B cell (primary cell): Measurements from ENCODE around the gene FLNB. TPM values are rescaled to one million over a fixed set of nuclear protein-coding genes. Genes with fewer than 3 reads are reported as not detected.
A peak's percentile ranks its signal among the peaks of the same experiment; 100 is the strongest.

Source experiments
- ATAC-seq: fragments of 200-7000 bp; cut with Tn5 transposase; one replicate; pipeline ENCODE4 v1.10.0; 2021; ENCODE audit warnings: low read depth, mild to moderate bottlenecking, moderate number of reproducible peaks, moderate library complexity
- CTCF ChIA-PET: fragments of 350-600 bp; sonication (Branson Sonifier 250); formaldehyde crosslinking; loops from one replicate; lab custom pipeline; 2021; ENCODE audit warnings: antibody characterized with exemption, inconsistent platforms; lab: Charles Lee
- POLR2A ChIA-PET: fragments of 350-600 bp; sonication (Branson Sonifier 250); formaldehyde crosslinking; loops from one replicate; lab custom pipeline; 2021; ENCODE audit warnings: antibody characterized with exemption; lab: Charles Lee
- DNase-seq: peaks from one replicate; pipeline ENCODE4 v3.0.0; 2013
- H2AFZ ChIP-seq: 2 replicates; pipeline ENCODE4 v1.6.1; 2012; ENCODE audit warnings: mild to moderate bottlenecking, low read depth, low read length; ENCODE audit not compliant: insufficient read depth, poor library complexity, severe bottlenecking
- H3K27ac ChIP-seq, 2 donors: 1 replicate in 1 of 2; 2 replicates in 1 of 2; pipeline ENCODE4 v1.5.1; 2012 to 2013; ENCODE audit warnings: low read length in 2 of 2, mild to moderate bottlenecking in 2 of 2, moderate library complexity in 1 of 2
- H3K27me3 ChIP-seq, 4 experiments: fragments of 200-600 bp in 1 of 4; sonication (generic) in 1 of 4; replicated peaks in 1 of 4; 1 replicate in 2 of 4; 2 replicates in 2 of 4; pipeline versions ENCODE4 v1.6.1 to v1.7.0; 2013 to 2016; ENCODE audit warnings: low read length in 3 of 4, mild to moderate bottlenecking in 2 of 4, mixed read lengths in 1 of 4, moderate library complexity in 1 of 4; ENCODE audit not compliant: insufficient read depth in 4 of 4, control insufficient read depth in 3 of 4; ENCODE audit errors: control extremely low read depth in 1 of 4
- H3K36me3 ChIP-seq, 2 experiments: replicated peaks in 1 of 2; 1 replicate in 1 of 2; 2 replicates in 1 of 2; pipeline versions ENCODE4 v1.6.1 to v1.7.1; 2013; ENCODE audit warnings: low read length in 1 of 2; ENCODE audit not compliant: insufficient read depth in 2 of 2, control insufficient read depth in 1 of 2; ENCODE audit errors: control extremely low read depth in 1 of 2, extremely low read depth in 1 of 2
- H3K4me1 ChIP-seq, 2 donors: fragments of 200-600 bp in 1 of 2; sonication (generic) in 1 of 2; 1 replicate in 1 of 2; 2 replicates in 1 of 2; pipeline versions ENCODE4 v1.5.1 to v1.6.1; 2013 to 2017; ENCODE audit warnings: low read length in 2 of 2; ENCODE audit not compliant: control insufficient read depth in 2 of 2, insufficient read depth in 2 of 2
- H3K4me2 ChIP-seq: replicated peaks from 2 replicates; pipeline ENCODE3; 2012; ENCODE audit warnings: mild to moderate bottlenecking, low read depth, low read length; ENCODE audit not compliant: poor library complexity, severe bottlenecking
- H3K4me3 ChIP-seq, 5 experiments: fragments of 200-600 bp in 1 of 5; sonication (generic) in 1 of 5; 1 replicate in 3 of 5; 2 replicates in 2 of 5; pipeline versions ENCODE4 v1.5.1 to v1.7.0; 2011 to 2016; ENCODE audit warnings: low read length in 4 of 5, mild to moderate bottlenecking in 4 of 5, low read depth in 2 of 5, control low read depth in 1 of 5, moderate library complexity in 1 of 5; ENCODE audit not compliant: insufficient read depth in 1 of 5; ENCODE audit errors: control extremely low read depth in 1 of 5, extremely low read depth in 1 of 5
- H3K79me2 ChIP-seq: fragments of 200-600 bp; sonication (generic); one replicate; pipeline ENCODE4 v1.6.0; 2016; ENCODE audit warnings: low read length; ENCODE audit not compliant: control insufficient read depth, insufficient read depth
- H3K9ac ChIP-seq: fragments of 200-600 bp; sonication (generic); 2 replicates; pipeline ENCODE4 v1.6.1; 2017; ENCODE audit warnings: mild to moderate bottlenecking, low read length, moderate library complexity
- H3K9me3 ChIP-seq, 3 donors: one replicate each; pipeline versions ENCODE4 v1.6.1 to v1.7.1; 2013; ENCODE audit warnings: low read length in 2 of 3; ENCODE audit not compliant: control insufficient read depth in 2 of 3, insufficient read depth in 1 of 3; ENCODE audit errors: control extremely low read depth in 1 of 3
- H4K20me1 ChIP-seq: 2 replicates; pipeline ENCODE4 v1.6.0; 2012; ENCODE audit warnings: mild to moderate bottlenecking, low read length; ENCODE audit not compliant: insufficient read depth, control insufficient read depth, poor library complexity, severe bottlenecking
- H3K27ac Mint-ChIP-seq: one replicate; pipeline ENCODE4 v1.8.0; 2021; ENCODE audit warnings: mixed read lengths
- H3K27me3 Mint-ChIP-seq: one replicate; pipeline ENCODE4 v1.8.0; 2021; ENCODE audit warnings: mixed read lengths
- H3K4me1 Mint-ChIP-seq: one replicate; pipeline ENCODE4 v1.8.0; 2021; ENCODE audit warnings: mixed read lengths
- H3K4me3 Mint-ChIP-seq: one replicate; pipeline ENCODE4 v1.8.0; 2021; ENCODE audit warnings: mixed read lengths
- H3K9me3 Mint-ChIP-seq: one replicate; pipeline ENCODE4 v1.8.0; 2022; ENCODE audit warnings: mixed read lengths; ENCODE audit not compliant: insufficient read depth
- EZH2 ChIP-seq: IDR thresholded peaks from 2 replicates; pipeline ENCODE4 v1.6.1; 2012; ENCODE audit warnings: borderline replicate concordance, low read depth, mild to moderate bottlenecking, moderate library complexity, low read length; ENCODE audit not compliant: insufficient read depth, poor library complexity, severe bottlenecking
- WGBS: methylation state at CpG from one replicate; pipeline ENCODE4 v1.1.5; 2013; ENCODE audit warnings: missing lambda C conversion rate; ENCODE audit not compliant: insufficient coverage; 5-methylcytosine and 5-hydroxymethylcytosine counted together
- intact Hi-C: fragments of 100-400 bp; cut with micrococcal nuclease; formaldehyde crosslinking; loops from one replicate; pipeline ENCODE4 v1.10.0; 2022
- polyA plus RNA-seq: library from polyadenylated mRNA; depleted of rRNA; stranded (reverse); fragments of >200 nt; gene quantifications from 2 replicates; pipeline ENCODE4 v1.2.3, GENCODE V29; 2012
- total RNA-seq, 2 donors: library from RNA; stranded (reverse); fragments of 120-200 nt in 1 of 2; gene quantifications; 1 replicate in 1 of 2; 2 replicates in 1 of 2; pipeline versions ENCODE4 v1.2.3 to v1.2.4, GENCODE V29; 2013 to 2022
- TF ChIP-seq, protein P1 (sequence below): fragments of 200-600 bp; IDR thresholded peaks from one replicate; pipeline ENCODE4 v1.8.0; 2022; ENCODE audit warnings: antibody characterized with exemption, mild to moderate bottlenecking

FLNB gene
- total and polyA plus RNA-seq, 2 donors (not counting 1 experiment from before 2014, with no cell fraction given), result 25.5 to 28.3 TPM

- no peaks in the 10 kb centered on the region for H3K27me3 ChIP-seq
- H3K4me2 ChIP-seq, result no peak within 1 kb of the TSS
- no peaks in the 10 kb centered on the region for H3K9me3 Mint-ChIP-seq
- peak within 1 kb of the TSS; percentile 17 for H3K27ac Mint-ChIP-seq
- peaks cover 33% of the 10 kb centered on the region for H3K4me1 Mint-ChIP-seq
- intact Hi-C loops, result no loop called here
- no peaks in the 10 kb centered on the region for H3K9me3 ChIP-seq
- ChIA-PET CTCF (interaction anchor here (0.9 to 12.6 kb wide), 2 partner anchors 24 to 95 kb away, joined by 3 to 336 read pairs; partner anchors contain the start of genes HTD2 and RPP14), POLR2A (interaction anchor here (0.6 kb wide), 1 partner anchor 280 kb away, joined by 10 read pairs; no protein-coding TSS in a partner anchor)
- no peaks in the 10 kb centered on the region for H3K27me3 Mint-ChIP-seq
- DNase-seq (no peak), ATAC-seq (no peak)
- no peaks in the 10 kb centered on the region for H4K20me1 ChIP-seq
- no peak within 1 kb of the TSS for H3K4me3 Mint-ChIP-seq
- H3K9ac ChIP-seq, result no peak within 1 kb of the TSS
- H2AFZ ChIP-seq, result no peak within 1 kb of the TSS
- H3K36me3 ChIP-seq, result no peaks in the 10 kb centered on the region
- H3K27ac ChIP-seq, result no peak within 1 kb of the TSS
- no peaks in the 10 kb centered on the region for H3K79me2 ChIP-seq
- TF ChIP-seq, protein P1, sequence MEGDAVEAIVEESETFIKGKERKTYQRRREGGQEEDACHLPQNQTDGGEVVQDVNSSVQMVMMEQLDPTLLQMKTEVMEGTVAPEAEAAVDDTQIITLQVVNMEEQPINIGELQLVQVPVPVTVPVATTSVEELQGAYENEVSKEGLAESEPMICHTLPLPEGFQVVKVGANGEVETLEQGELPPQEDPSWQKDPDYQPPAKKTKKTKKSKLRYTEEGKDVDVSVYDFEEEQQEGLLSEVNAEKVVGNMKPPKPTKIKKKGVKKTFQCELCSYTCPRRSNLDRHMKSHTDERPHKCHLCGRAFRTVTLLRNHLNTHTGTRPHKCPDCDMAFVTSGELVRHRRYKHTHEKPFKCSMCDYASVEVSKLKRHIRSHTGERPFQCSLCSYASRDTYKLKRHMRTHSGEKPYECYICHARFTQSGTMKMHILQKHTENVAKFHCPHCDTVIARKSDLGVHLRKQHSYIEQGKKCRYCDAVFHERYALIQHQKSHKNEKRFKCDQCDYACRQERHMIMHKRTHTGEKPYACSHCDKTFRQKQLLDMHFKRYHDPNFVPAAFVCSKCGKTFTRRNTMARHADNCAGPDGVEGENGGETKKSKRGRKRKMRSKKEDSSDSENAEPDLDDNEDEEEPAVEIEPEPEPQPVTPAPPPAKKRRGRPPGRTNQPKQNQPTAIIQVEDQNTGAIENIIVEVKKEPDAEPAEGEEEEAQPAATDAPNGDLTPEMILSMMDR, result no peak
- TF ChIP-seq EZH2, result no peak
- peaks cover 31 to 32% of the 10 kb centered on the region in 2 donors for H3K4me1 ChIP-seq
- no peak within 1 kb of the TSS for H3K4me3 ChIP-seq
- WGBS, result 89% methylated on average over 14 of the region's 14 CpGs
Measured at GRCh38 chr3:58210761-58211460, 202.7 kb downstream of the FLNB start, which contains the start of gene DNASE1L3. TSS of gene DNASE1L3 (minus strand) at chr3:58210972. CDS start at chr3:58210906, 66 bp downstream.
